BLaER1 (cell line): ENCODE results near the gene PUS10.
"Not testable (repeated sequence)": the region's sequence is repeated elsewhere in the genome, so short reads cannot be mapped to it uniquely, and the experiment has no call there.

Experiments used
- H3K27ac ChIP-seq: shearing (Covaris generic); formaldehyde crosslinking; 2 replicates; pipeline ENCODE4 v1.8.1; 2022
- H3K27me3 ChIP-seq: shearing (Covaris generic); formaldehyde crosslinking; 2 replicates; pipeline ENCODE4 v1.8.1; 2022
- H3K36me3 ChIP-seq: shearing (Covaris generic); formaldehyde crosslinking; 2 replicates; pipeline ENCODE4 v1.8.1; 2022
- H3K4me1 ChIP-seq: shearing (Covaris generic); formaldehyde crosslinking; 2 replicates; pipeline ENCODE4 v1.8.1; 2022
- H3K4me2 ChIP-seq: shearing (Covaris generic); formaldehyde crosslinking; 2 replicates; pipeline ENCODE4 v1.8.1; 2022
- H3K4me3 ChIP-seq: shearing (Covaris generic); formaldehyde crosslinking; 2 replicates; pipeline ENCODE4 v1.8.1; 2022
- H3K9ac ChIP-seq: shearing (Covaris generic); formaldehyde crosslinking; 2 replicates; pipeline ENCODE4 v1.8.1; 2022
- H3K9me3 ChIP-seq: shearing (Covaris generic); formaldehyde crosslinking; 2 replicates; pipeline ENCODE4 v1.8.1; 2022
- H4K20me1 ChIP-seq: shearing (Covaris generic); formaldehyde crosslinking; 2 replicates; pipeline ENCODE4 v1.8.1; 2022
- Cebpa-rat ChIP-seq: shearing (Covaris generic); IDR thresholded peaks from 2 replicates; pipeline ENCODE4 v1.8.1; 2022

Gene PUS10

GRCh38 chr2:61011678-61012077 lies 6.4 kb downstream of the PUS10 start:
- Histone ChIP-seq H3K27ac (no peak overlapping the region), H3K9me3 (no peaks in the 10 kb centered on the region), H3K4me2 (no peak overlapping the region), H3K27me3 (no peaks in the 10 kb centered on the region), H4K20me1 (no peaks in the 10 kb centered on the region), H3K4me3 (no peak overlapping the region), H3K36me3 (peaks cover 20% of the 10 kb centered on the region), H3K4me1 (peaks cover 16% of the 10 kb centered on the region), H3K9ac (no peak overlapping the region)
- no peak for TF ChIP-seq Cebpa-rat

- H3K4me3 ChIP-seq, result no peak overlapping the region
- H3K9me3 ChIP-seq, result no peaks in the 10 kb centered on the region
- H3K9ac ChIP-seq, result no peak overlapping the region
- H3K4me1 ChIP-seq, result no peaks in the 10 kb centered on the region
- H3K27me3 ChIP-seq, result no peaks in the 10 kb centered on the region
- H4K20me1 ChIP-seq, result no peaks in the 10 kb centered on the region
- no peak overlapping the region for H3K4me2 ChIP-seq
- TF ChIP-seq Cebpa-rat, result no peak
- H3K36me3 ChIP-seq, result peaks cover 20% of the 10 kb centered on the region
- no peak overlapping the region for H3K27ac ChIP-seq
Observed at GRCh38 chr2:61009355-61009754, 8.7 kb downstream of the PUS10 start.

- no peaks in the 10 kb centered on the region for H4K20me1 ChIP-seq
- H3K9me3 ChIP-seq, result no peaks in the 10 kb centered on the region
- no peak overlapping the region for H3K9ac ChIP-seq
- no peaks in the 10 kb centered on the region for H3K4me1 ChIP-seq
- TF ChIP-seq Cebpa-rat, result no peak
- no peak overlapping the region for H3K4me3 ChIP-seq
- H3K27ac ChIP-seq, result no peak overlapping the region
- no peaks in the 10 kb centered on the region for H3K27me3 ChIP-seq
- peaks cover 20% of the 10 kb centered on the region for H3K36me3 ChIP-seq
- no peak overlapping the region for H3K4me2 ChIP-seq
Observed at GRCh38 chr2:61006486-61007105, 11.5 kb downstream of the PUS10 start.

- Histone ChIP-seq H3K36me3 (peaks cover 20% of the 10 kb centered on the region), H3K27me3 (no peaks in the 10 kb centered on the region), H3K4me2 (no peak overlapping the region), H4K20me1 (no peaks in the 10 kb centered on the region), H3K4me1 (no peaks in the 10 kb centered on the region), H3K27ac (no peak overlapping the region), H3K9me3 (no peaks in the 10 kb centered on the region), H3K9ac (no peak overlapping the region), H3K4me3 (no peak overlapping the region)
- TF ChIP-seq Cebpa-rat, result no peak
Observed at GRCh38 chr2:61005736-61006135, 12.3 kb downstream of the PUS10 start.

- Histone ChIP-seq H3K36me3 (0 out of 2 replicates have a peak, but pooled peaks cover 9% of the 10 kb centered on the region), H3K9ac (no peak overlapping the region), H3K27ac (no peak overlapping the region), H3K4me2 (no peak overlapping the region), H3K9me3 (no peaks in the 10 kb centered on the region), H3K4me1 (no peaks in the 10 kb centered on the region), H3K27me3 (no peaks in the 10 kb centered on the region), H4K20me1 (no peaks in the 10 kb centered on the region), H3K4me3 (no peak overlapping the region)
- TF ChIP-seq Cebpa-rat, result no peak
Observed at GRCh38 chr2:60998628-60999545, 19.2 kb downstream of the PUS10 start.

- H3K4me1 ChIP-seq, result no peaks in the 10 kb centered on the region
- no peak for TF ChIP-seq Cebpa-rat
- H3K36me3 ChIP-seq, result 0 out of 2 replicates have a peak, but pooled peaks cover 9% of the 10 kb centered on the region
- no peak overlapping the region for H3K9ac ChIP-seq
- no peak overlapping the region for H3K4me2 ChIP-seq
- no peak overlapping the region for H3K27ac ChIP-seq
- H3K27me3 ChIP-seq, result no peaks in the 10 kb centered on the region
- no peak overlapping the region for H3K4me3 ChIP-seq
- H4K20me1 ChIP-seq, result no peaks in the 10 kb centered on the region
- H3K9me3 ChIP-seq, result peaks cover 11% of the 10 kb centered on the region
Observed at GRCh38 chr2:60994131-60994530, 23.9 kb downstream of the PUS10 start.

- no peaks in the 10 kb centered on the region for H4K20me1 ChIP-seq
- H3K27me3 ChIP-seq, result no peaks in the 10 kb centered on the region
- no peak for TF ChIP-seq Cebpa-rat
- peaks cover 11% of the 10 kb centered on the region for H3K9me3 ChIP-seq
- H3K4me3 ChIP-seq, result no peak overlapping the region
- no peak overlapping the region for H3K4me2 ChIP-seq
- no peak overlapping the region for H3K27ac ChIP-seq
- 0 out of 2 replicates have a peak, but pooled peaks cover 9% of the 10 kb centered on the region for H3K36me3 ChIP-seq
- H3K9ac ChIP-seq, result no peak overlapping the region
- no peaks in the 10 kb centered on the region for H3K4me1 ChIP-seq
Observed at GRCh38 chr2:60992985-60993392, 25.1 kb downstream of the PUS10 start.

GRCh38 chr2:60991644-60992043 lies 26.4 kb downstream of the PUS10 start:
- H3K27me3 ChIP-seq, result no peaks in the 10 kb centered on the region
- H3K4me2 ChIP-seq, result no peak overlapping the region
- H3K4me3 ChIP-seq, result no peak overlapping the region
- H3K27ac ChIP-seq, result no peak overlapping the region
- peaks cover 11% of the 10 kb centered on the region for H3K9me3 ChIP-seq
- no peaks in the 10 kb centered on the region for H3K4me1 ChIP-seq
- H4K20me1 ChIP-seq, result no peaks in the 10 kb centered on the region
- TF ChIP-seq Cebpa-rat, result no peak
- H3K9ac ChIP-seq, result no peak overlapping the region
- H3K36me3 ChIP-seq, result 0 out of 2 replicates have a peak, but pooled peaks cover 9% of the 10 kb centered on the region

GRCh38 chr2:60989259-60989658 lies 28.8 kb downstream of the PUS10 start:
- Histone ChIP-seq H3K4me3 (no peak overlapping the region), H3K36me3 (no peaks in the 10 kb centered on the region), H3K27me3 (no peaks in the 10 kb centered on the region), H3K9ac (no peak overlapping the region), H3K4me1 (no peaks in the 10 kb centered on the region), H3K9me3 (peaks cover 11% of the 10 kb centered on the region), H3K27ac (no peak overlapping the region), H4K20me1 (no peaks in the 10 kb centered on the region), H3K4me2 (no peak overlapping the region)
- no peak for TF ChIP-seq Cebpa-rat

- peaks cover 11% of the 10 kb centered on the region for H3K9me3 ChIP-seq
- H3K9ac ChIP-seq, H4K20me1 ChIP-seq, H3K27ac ChIP-seq, H3K36me3 ChIP-seq, H3K4me1 ChIP-seq, H3K4me2 ChIP-seq, H3K27me3 ChIP-seq, H3K4me3 ChIP-seq: not testable (repeated sequence)
Observed at GRCh38 chr2:60987656-60988055, 30.4 kb downstream of the PUS10 start.
